Muscle of leg (tissue), 11 donors: Measurements from ENCODE around the gene SHTN1. TPM values are rescaled to one million over a fixed set of nuclear protein-coding genes. Genes with fewer than 3 reads are reported as not detected.

ENCODE experiments used
- DNase-seq: peaks from one replicate; pipeline ENCODE4 v3.0.0; 2013
- H3K27ac ChIP-seq: one replicate; pipeline ENCODE4 v1.5.1; 2013; ENCODE audit warnings: mild to moderate bottlenecking, low read length, control low read depth
- H3K27me3 ChIP-seq: one replicate; pipeline ENCODE4 v1.6.1; 2013; ENCODE audit warnings: low read length; ENCODE audit not compliant: control insufficient read depth, insufficient read depth
- H3K36me3 ChIP-seq: one replicate; pipeline ENCODE4 v1.6.1; 2013; ENCODE audit warnings: low read length; ENCODE audit not compliant: control insufficient read depth, insufficient read depth
- H3K4me1 ChIP-seq: one replicate; pipeline ENCODE4 v1.6.1; 2013; ENCODE audit warnings: low read length; ENCODE audit not compliant: control insufficient read depth, insufficient read depth
- H3K4me3 ChIP-seq: one replicate; pipeline ENCODE4 v1.5.1; 2013; ENCODE audit warnings: low read length, control low read depth
- H3K9me3 ChIP-seq: replicated peaks from 2 replicates; pipeline ENCODE4 v1.6.1; 2013; ENCODE audit warnings: low read depth, low read length; ENCODE audit not compliant: control insufficient read depth
- WGBS: methylation state at CpG from one replicate; pipeline ENCODE4 v1.1.5; 2013; ENCODE audit warnings: missing lambda C conversion rate; ENCODE audit not compliant: insufficient coverage; 5-methylcytosine and 5-hydroxymethylcytosine counted together
- polyA plus RNA-seq, 8 donors: library from polyadenylated mRNA; unstranded; fragments of 120-200 nt; gene quantifications; one replicate each; pipeline versions ENCODE4 v1.2.1 to v1.2.3, GENCODE V29; 2013; ENCODE audit warnings: inconsistent platforms in 1 of 8, low replicate concordance in 1 of 8; ENCODE audit not compliant: insufficient read length in 8 of 8, insufficient read depth in 1 of 8
- total RNA-seq: library from RNA; stranded (reverse); fragments of 120-200 nt; gene quantifications from one replicate; pipeline ENCODE4 v1.2.4, GENCODE V29; 2013

SHTN1 gene
- total and polyA plus RNA-seq, 9 donors: 3.3 to 8.7 (median 5.2) TPM

DNA sequence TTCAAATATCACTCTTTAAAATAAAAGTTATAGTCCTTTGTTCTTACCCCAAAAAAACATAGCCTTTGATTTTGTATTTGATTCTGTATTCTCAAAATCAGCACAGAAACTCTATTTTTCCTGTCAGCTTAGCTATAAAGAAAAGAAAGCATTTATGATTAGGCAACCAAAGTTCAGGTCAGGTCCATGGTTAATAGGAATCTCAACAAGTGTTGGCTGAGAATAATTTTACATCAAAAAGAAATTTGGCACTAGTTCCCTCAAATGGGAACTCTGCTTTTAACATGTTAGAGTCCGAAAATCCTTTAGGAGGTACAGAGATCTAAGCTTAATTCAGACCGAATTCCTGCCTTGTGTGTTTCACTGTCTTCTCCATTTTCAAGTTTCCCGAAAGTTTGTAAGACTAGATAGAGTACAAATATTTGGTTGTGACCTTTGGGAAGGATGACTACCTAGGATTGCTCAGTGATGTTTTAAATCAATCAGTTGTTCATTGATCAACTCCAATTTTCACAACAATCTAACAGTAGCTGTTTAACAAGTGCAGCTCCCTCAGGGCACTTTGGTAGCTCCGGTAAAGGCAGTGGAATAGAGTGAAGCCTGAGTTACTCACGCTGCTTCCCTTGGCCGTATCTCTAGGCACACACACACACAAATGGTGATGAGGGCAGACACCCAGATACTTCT lies 164.5 kb downstream of the SHTN1 start:
- DNase-seq: no peak
- H3K27me3 ChIP-seq: peaks cover 7% of the 10 kb centered on the region
- no peaks in the 10 kb centered on the region for H3K4me1 ChIP-seq
- no peaks in the 10 kb centered on the region for H3K9me3 ChIP-seq
- no peak overlapping the region for H3K4me3 ChIP-seq
- no CpG with 5 or more reads among the region's 6 CpGs for WGBS
- H3K27ac ChIP-seq: no peak overlapping the region
- no peaks in the 10 kb centered on the region for H3K36me3 ChIP-seq

DNA sequence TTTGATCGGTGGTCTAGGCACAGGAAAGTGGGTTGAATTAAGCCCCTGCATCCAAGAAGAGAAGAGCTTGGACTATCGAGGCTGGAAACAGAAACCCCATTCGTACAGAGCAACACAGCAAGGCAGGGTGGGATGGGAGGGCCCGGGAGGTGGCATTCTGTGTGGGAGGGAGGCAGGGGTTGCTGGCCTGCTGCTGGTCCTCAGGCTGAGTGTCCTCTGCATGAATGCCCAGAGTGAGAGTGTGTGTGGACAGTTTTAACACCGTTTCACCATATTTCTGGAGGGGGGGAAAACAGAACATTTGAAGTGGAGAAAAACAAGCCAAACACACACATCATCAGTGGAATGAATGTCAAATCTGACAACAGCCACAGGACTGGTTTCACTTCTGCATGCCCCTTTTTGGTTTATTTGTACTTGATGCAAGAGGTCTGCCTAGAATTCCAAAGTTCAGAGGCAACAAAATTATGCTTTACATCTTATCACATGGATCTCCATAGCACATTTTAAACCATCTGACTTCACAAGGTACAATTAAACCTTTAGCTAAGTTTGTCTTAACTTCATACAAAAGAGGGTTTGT lies 166.8 kb downstream of the SHTN1 start:
- WGBS: 45% methylated on average over 2 of the region's 5 CpGs
- Histone ChIP-seq H3K9me3 (no peaks in the 10 kb centered on the region), H3K27ac (no peak overlapping the region), H3K27me3 (peaks cover 22% of the 10 kb centered on the region), H3K4me3 (no peak overlapping the region), H3K4me1 (no peaks in the 10 kb centered on the region), H3K36me3 (no peaks in the 10 kb centered on the region)
- DNase-seq: no peak

DNA sequence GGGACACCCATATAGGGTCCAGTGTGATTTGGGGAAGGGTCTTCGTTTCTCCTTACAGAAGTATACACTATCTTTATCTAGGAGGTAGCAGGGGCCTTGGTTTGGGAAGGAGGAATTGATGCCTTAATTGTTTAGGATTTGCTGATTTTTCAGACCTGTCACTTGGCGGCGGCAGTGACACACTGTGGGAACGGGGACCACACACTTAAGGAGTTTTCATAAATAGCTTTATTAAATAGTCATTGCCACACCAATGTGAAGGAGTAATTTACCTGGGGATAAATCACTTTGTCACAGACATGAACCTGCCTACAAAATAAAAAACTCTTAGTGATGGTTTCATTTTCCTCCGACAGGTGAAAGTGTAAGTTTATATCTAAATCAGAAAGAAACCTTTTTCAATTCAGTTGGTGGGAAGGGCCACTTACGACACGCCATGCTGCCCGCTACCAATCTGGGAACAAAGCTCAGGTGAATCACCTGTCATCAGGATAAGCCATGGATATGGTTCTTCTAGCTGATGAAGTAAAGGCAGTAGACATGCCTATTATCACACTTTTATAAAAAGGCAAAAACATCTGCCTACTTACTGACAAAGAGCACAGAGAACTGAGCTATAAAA lies 168.0 kb downstream of the SHTN1 start:
- peak; percentile 24 for DNase-seq
- Histone ChIP-seq H3K27ac (no peak overlapping the region), H3K9me3 (no peaks in the 10 kb centered on the region), H3K4me3 (no peak overlapping the region), H3K36me3 (no peaks in the 10 kb centered on the region), H3K27me3 (peaks cover 22% of the 10 kb centered on the region), H3K4me1 (no peaks in the 10 kb centered on the region)
- no CpG with 5 or more reads among the region's 8 CpGs for WGBS

DNA sequence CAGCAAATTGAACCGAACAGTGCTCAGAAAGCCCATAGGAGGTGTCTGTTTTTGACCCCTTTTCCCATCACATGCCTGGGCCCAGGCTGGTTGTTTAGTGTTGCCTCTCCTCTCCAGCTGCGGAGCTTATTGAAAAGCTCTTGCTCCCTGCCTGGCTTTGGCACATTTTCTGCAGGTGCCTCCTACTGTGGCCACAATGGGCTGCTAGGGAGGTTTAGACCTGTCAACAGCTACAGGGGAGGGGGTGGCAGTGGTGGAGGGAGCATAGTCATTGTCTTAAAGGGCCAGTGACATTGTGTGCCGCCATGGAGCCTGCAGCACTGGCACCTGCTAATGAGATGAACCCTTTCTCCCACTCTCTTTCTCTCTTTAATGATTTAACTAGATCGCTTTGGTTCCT lies 168.9 kb downstream of the SHTN1 start:
- H3K27ac ChIP-seq: no peak overlapping the region
- no peaks in the 10 kb centered on the region for H3K4me1 ChIP-seq
- H3K36me3 ChIP-seq: no peaks in the 10 kb centered on the region
- H3K9me3 ChIP-seq: no peaks in the 10 kb centered on the region
- H3K4me3 ChIP-seq: no peak overlapping the region
- H3K27me3 ChIP-seq: peaks cover 22% of the 10 kb centered on the region
- no peak for DNase-seq
- WGBS: 17% methylated on average over 1 of the region's 4 CpGs

DNA sequence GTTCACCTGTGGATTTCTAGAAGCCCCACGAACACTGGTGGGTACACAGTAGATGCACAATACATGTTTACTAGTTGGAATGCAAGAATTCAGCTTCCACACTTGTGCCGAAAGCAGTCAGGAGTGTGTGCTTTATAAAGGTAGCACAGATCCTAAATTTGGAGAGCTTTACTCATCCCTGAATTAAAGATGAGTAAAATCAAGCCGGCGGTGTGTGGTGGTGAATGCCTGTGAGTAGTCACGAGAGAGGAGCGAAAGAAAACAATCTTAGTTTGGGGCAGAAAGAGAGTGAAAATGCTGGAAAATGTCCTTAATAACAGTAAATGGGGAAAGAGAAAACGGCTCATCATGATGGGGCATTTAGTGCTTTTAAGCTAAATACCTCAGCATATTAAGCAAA lies 169.3 kb downstream of the SHTN1 start:
- Histone ChIP-seq H3K4me1 (no peaks in the 10 kb centered on the region), H3K9me3 (no peaks in the 10 kb centered on the region), H3K27ac (no peak overlapping the region), H3K27me3 (peaks cover 22% of the 10 kb centered on the region), H3K4me3 (no peak overlapping the region), H3K36me3 (no peaks in the 10 kb centered on the region)
- 68% methylated on average over 6 of the region's 7 CpGs for WGBS
- no peak for DNase-seq

DNA sequence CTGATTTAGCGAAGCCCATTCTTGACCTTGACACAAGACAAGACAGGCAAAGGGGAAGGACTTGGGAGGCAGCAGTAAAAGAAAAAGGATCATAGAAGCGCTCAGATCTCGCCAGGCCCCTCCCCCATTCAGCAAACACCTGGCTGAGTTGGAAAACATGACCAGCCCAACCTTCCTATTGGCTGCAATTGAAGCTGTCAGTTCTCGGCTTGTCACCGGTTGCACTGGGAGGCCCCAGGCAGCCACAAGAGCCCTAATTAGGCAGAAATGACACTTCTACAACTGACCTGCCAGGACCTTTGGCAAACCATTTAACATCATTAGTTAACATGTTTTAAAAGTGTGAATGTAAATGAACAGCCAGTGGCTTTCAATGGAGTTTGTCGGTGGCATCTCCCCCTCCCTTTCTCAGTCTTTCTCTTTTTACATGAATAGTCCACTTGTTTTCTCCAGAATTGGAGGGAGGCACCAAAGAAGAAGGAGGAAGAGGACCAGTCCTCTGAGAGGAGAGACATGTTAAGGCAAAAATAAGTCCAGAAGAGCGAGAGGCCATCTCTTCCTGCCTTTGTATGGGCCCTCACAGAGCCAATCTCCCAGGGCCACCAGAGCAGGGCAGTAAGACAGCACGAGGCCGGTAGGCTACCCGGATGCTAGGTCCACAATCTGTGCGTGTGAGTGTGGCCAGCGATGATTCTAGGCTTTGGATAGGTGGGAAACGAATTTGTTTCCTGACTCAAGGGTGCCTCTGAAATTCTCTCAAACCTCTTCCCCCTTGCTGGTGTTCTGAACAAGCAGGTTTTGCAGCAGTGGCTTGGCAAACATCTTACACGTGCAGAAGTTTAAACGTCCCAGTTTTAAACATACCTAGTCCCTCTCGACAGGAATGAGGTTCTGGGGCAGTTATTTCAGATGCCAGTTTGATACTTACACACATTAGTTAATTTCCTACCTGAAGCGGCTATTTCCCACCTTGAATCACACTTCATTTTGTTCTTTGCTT lies 170.7 kb downstream of the SHTN1 start:
- H3K4me1 ChIP-seq: no peaks in the 10 kb centered on the region
- DNase-seq: no peak
- peaks cover 22% of the 10 kb centered on the region for H3K27me3 ChIP-seq

DNA sequence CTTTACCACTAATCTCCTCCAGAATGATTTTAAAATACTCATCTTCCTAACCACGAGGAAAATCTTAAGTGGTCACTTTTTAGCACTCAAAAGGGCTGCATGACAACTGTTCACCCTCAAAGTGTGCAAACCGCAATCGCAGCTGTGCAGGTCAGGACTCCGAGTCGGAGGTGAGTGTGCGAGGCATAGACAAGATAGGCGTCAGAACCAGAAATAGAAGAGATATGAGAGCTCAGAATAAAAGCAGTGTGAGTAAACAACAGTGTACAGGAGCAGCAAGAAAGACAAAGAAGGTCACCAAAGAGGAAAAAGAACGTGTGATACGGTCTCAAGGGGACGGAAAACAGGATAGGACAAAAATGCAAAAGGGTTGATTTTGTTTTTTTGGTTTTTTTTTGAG lies 173.2 kb downstream of the SHTN1 start:
- Histone ChIP-seq H3K36me3 (no peaks in the 10 kb centered on the region), H3K9me3 (no peaks in the 10 kb centered on the region), H3K27ac (no peak overlapping the region), H3K27me3 (peaks cover 21% of the 10 kb centered on the region), H3K4me1 (no peaks in the 10 kb centered on the region), H3K4me3 (no peak overlapping the region)
- WGBS: 86% methylated on average over 9 of the region's 10 CpGs
- DNase-seq: no peak

More for the DNA sequence above, 170.7 kb downstream of the SHTN1 start:
- H3K36me3 ChIP-seq: no peaks in the 10 kb centered on the region
- no peaks in the 10 kb centered on the region for H3K9me3 ChIP-seq
- no peak overlapping the region for H3K27ac ChIP-seq
- H3K4me3 ChIP-seq: no peak overlapping the region
- 58% methylated on average over 9 of the region's 17 CpGs for WGBS

Other genes starting within 250 kb of the SHTN1 start
- gene ENO4, start 155.7 kb downstream of the SHTN1 start, total RNA-seq: 0.44 TPM
- gene ENO4, start 155.7 kb downstream of the SHTN1 start, polyA plus RNA-seq: under 1 TPM; 0.18 to 0.79 (median 0.52) TPM
- gene VAX1, start 133.1 kb upstream of the SHTN1 start, total RNA-seq: not detected
- not detected for gene VAX1, start 133.1 kb upstream of the SHTN1 start, polyA plus RNA-seq
- gene KCNK18, start 192.3 kb upstream of the SHTN1 start, total RNA-seq: not detected
- gene KCNK18, start 192.3 kb upstream of the SHTN1 start, polyA plus RNA-seq: not detected
- gene SLC18A2, start 235.9 kb upstream of the SHTN1 start, total RNA-seq: 0.35 TPM
- under 1 TPM; 0.20 to 0.93 (median 0.29) TPM for gene SLC18A2, start 235.9 kb upstream of the SHTN1 start, polyA plus RNA-seq